Suppressor macrophage treated with lipopolysaccharide for 1 hour (primary cell): ENCODE results near the gene PTPRN2.

Experiments used
- DNase-seq, 3 donors: peaks; one replicate each; pipeline ENCODE4 v3.0.0-alpha.2; 2020 to 2022

PTPRN2 gene

DNA sequence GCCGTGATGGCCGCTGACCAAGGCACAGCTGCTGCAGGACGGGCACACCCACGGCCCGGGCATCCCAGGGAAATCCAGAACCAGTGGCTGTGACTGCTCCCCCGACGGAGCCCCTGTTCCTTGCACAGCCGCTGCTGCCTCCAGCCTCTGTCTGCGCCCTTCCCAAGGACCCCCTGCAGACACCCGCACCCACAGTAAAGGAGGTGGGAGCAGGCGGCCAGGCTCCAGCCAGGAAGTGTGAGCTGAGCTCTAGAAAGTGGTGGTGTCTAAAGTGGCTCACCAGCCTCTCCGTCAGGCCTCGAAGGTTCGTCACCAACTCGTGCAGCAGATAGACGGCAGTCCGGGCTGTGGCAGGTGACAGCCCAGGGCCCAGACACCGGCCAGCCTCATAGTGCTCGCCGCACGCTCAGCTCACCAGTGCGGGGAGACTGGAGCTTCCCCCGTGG is 944.1 kb downstream of the PTPRN2 start:
- no peak for DNase-seq

DNA sequence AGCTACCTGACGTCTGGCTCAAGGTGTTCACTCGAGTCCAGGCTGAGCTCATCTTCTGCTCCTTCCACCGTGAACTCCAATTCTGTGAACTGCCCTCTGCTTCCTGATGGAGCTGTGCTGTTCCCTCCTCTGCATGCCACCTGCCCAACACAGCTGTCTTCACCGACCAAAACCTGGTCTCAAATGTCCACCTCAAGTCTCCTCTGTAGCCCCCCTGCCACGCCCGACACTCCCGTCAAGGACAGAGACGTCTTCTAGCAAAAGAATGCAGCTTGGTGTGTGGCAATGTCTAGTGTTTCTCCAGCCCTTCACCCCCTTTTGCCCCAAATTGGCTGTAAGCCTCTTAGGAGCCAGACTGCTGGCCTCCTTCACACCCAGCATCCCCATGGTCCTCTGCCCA is 945.8 kb downstream of the PTPRN2 start:
- DNase-seq: no peak

DNA sequence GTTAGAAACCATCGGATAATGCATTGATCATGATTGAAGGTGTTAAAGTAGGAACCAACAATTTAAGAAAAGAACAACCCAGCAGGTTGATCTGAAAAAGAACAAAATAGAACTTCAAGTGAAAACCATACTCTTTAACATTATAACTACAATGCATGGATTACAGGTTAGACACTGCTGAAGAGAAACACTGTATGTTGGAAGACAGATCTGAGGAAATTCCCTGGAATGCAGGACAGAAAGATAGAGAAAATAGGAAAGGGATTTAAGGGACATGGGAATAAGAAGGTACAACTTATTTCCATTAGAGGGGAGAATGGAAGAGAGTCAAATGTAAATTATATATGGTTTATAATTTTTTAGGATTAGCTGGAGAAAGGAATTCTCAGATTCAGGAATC is 947.5 kb downstream of the PTPRN2 start:
- DNase-seq: no peak

DNA sequence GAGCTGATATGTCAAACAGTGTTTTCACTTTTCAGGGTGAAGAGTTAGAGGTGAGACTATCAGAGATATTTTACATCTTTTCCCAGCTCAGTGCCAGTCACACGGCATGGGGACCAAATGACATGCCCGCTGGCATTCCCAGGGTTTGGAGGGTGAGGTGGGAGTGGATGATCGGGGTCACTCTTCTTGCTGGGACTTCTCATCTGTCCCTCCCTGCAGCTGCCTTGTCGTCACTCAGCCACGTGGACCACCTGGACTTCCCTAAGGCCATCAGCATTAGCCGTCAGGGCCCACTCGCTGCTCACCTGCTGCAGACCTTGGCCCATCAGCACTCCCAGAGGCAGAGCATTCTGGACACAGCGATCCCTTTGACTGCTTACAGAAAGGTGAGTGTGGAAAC is 949.1 kb downstream of the PTPRN2 start:
- DNase-seq: no peak

DNA sequence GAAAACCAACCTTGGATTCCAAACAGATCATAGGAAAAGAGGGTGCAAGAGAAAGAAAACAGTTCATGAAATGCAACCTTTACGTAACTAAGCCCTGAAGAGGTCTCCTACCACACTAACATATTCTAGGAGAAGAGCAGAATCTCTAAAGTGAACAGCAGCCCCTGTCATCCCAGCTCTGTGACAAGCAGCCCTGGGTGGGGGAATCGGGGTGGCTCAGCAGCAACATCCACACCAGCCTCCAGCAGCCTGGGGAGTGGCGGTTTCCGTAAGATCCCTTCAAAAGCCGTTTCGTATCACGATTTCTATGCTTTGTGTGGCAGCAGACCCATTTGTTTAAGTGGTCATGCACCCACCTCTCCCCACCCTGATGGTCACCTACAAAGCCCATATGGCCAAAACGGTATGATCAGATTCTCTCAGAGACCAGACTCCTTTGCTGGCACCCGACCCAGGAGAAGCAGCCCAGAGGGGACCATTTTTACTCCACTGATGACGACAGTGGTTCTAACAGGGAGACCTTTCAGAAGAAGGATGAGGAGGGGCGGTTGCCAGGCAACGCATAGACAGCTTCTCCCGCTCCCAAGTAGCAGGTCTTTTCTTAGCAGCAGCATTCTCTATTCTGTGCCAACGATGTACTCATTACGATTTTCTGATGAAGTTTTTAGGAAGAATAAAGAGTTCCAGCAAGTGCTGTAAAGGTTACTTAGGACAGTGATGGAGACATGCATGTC is 950.2 kb downstream of the PTPRN2 start:
- DNase-seq: no peak

DNA sequence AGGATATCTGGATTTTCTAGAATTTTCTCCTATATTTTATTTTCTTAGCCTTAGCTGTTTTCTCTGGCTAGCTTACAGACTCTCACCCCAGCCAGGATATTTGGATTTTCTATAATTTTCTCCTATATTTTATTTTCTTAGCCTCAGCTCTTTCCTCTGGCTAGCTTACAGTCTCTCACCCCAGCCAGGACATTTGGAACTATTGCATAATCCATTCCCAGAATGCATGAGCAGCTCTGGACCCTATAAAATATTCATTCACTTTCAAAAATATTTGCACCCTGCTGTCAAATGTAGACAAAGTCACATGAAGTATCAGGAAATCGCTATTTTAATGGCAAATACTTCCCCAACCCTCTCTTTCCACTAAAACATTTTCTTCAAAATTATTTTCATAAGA is 952.0 kb downstream of the PTPRN2 start:
- no peak for DNase-seq

DNA sequence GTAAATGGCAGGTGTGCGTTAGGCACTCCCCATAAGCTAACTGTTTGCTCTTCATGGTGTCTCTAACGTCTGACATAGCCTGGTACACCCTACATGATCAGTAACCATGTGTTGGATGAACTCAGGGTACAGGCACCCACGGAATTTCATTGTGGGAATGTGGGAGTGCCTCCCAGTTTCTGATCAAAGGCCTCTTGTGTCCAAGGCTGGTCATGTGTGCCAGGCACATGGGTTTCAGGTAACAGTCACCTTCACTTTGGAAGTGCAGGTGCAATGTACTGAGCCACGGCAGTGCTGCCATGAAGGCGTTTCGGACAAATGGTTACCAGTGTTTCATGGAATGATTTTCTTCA is 952.5 kb downstream of the PTPRN2 start:
- no peak for DNase-seq

DNA sequence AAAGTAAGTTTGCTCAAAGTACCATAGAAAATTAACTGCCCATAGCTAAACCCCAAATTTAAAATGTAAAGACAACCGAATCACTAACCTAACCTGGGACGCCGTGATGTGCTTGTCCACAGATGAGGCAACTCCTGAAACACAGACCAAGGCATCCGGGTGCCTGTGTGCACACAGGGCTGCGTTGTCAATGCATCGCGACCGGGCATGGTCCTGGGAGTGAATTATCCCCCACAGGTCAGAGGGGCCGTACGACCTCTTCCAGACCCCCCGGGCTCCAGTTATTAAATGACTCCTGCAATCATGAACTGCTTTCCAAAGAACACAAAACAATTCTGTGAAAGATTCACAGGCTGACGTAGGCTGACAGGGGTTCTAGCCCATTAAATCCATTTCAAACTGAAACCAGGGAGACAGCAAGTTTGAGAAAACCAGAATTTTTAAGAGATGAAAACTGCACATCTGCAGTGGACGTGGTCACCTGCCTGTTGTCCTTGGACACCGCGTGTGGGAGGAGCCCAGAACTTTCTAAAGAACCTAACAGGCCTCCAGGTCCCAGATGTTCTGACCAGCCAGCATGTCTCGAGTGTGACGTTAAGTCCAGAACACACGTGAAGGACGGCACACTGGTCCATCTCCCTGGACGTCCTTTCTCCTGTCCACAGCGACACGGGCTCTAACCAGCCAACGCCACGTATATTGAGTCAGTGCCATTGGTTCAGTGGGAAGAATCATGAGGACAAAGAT is 953.0 kb downstream of the PTPRN2 start:
- no peak for DNase-seq

DNA sequence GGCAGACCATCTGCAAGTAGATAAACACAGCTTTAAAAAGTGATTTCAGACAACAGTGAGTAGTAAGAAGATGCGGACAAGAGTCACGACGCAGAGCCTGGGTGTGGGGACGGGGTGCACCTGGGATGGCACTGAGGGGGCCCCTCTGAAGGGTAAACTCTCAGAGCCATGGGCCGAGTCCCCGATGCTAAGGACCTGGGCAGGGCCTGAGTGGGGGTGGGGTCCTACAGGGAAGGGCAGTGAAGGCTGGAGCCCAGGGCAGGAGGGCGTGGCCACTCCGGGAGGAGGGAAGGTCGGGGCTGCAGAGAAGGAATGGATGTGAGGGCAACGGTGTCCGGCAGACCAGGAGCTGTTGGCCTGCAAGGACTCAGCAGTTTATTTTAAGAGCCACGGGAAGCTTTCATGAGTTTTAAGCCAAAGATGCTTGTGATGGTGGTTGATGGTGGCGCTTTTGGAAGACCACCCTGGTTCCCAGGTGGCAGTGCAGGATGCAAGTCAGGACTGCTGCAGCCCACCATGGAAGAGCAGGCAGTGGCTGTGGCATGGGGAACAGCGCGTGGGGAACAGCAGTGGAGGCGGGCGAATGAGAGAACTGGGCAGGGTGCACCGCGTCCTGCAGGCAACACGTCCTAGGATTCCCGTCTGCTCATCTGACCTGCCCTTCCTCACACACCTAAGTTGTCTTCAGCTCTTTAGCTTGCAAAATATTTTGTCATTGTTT is 954.0 kb downstream of the PTPRN2 start:
- no peak for DNase-seq

DNA sequence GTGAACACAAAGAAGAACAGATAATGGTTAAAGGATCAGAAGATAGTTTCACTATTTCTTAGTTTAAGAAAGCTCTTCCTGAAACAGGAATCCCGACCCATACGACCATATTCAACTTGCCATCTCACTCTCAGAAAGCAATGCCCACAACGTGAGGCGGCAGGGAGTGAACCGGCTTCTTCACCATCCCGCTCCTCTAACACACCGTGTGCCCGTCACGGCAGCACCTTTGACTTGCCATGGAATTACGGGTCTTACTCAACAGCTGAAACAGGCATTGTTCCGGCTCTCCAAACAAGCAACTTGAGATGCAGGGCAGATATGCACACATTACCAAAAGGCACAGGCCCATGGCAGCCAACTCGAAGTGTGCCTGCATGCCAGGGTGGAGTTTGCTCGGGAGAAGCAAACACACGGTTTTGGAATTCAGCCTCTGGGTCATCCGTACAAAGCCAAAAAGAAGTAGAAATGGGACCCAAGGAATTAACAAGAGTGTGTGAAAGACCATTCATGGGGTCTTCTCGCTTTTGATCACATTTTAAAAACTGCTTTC is 957.2 kb downstream of the PTPRN2 start:
- DNase-seq: no peak

DNA sequence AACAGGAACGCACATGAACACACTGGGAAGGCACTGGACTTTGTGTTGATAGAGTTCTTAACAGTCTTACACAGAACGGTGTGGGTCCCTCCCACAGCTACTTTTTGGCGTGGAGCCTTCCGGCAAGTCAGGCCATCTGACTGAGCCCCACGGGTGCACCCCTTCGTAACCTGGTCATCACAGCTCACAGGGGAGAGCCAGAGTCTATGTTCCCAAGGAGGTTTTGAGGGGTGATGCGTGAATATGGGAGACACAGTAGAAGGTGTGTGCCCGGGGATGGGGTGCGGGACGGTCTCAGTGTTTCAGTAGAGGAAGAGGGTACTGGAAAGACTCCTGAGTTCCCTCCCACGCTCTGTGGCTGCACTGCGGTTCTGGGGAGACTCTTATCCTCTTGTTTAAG is 959.2 kb downstream of the PTPRN2 start:
- DNase-seq: no peak

DNA sequence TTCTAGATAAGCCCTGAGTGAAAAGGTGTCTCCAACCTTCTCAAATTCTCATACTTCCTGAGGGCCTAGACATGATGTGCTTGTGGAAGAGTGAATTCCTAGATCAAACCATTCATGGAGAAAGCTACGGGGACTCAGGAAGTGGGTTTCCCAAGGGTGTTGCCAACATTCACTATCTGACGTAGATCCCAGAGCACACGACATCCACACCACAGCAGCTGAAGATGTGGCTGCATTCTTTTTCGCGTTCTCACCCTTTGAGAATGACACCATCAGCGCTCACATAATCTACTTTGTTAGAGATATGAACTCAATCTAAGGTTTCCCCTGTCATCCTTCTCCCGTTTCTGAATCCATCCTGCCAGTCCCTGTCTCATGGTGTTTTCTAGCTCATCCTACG is 960.0 kb downstream of the PTPRN2 start:
- no peak for DNase-seq

DNA sequence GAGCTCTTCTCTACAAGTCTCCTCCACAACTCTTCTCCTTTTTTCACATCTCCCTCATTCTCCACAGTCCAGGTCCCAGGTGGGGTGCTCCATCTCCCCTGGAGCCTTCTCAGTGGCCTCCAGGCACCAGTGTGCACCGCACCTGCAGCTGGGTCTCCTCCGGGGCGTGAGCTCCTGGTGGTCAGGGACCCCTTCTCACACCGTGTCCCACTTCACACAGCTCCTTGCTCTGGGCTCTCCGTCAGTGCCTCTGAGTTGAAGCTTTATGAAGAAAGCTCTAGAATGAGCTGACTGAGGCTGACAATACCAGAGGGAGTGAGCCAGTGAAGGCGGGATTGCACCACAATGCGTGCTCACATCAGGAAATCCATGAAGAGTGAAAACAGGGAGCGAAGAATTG is 960.6 kb downstream of the PTPRN2 start:
- DNase-seq: no peak

DNA sequence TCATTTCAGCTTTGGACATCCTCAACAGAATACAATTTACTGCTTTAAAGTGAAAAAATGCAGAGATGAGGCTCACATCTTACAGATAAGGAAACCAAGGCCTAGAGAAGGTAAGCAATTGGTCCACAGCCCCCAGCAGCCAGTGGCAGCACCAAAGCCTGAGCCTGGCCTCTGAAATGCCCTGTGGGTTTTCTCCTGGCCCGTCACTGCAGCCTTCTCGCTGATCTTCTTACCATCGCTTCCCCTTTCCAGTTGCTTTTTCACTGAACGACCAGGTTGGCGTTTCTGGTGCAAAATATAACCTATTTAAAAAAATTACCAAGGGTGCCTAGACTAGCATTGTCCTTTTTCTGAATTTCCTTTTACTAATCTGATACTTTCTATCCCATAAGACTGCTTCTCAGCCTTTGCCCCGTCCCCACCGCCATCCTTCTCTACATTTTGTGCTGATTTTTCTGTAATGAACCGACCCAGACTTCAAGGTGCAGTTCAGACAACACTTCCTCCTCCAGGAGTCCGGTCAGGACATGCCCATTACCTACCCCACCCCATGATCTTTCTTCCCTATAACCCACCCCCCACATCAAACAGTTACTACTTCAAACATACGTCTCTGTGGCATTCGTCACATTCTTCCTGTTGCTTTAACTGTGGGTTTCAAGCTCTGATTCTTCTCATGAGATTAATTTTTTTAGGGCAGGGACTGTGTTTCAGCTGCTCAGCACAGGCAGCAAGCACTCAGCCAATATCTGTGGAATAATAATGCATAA is 961.5 kb downstream of the PTPRN2 start:
- no peak for DNase-seq

DNA sequence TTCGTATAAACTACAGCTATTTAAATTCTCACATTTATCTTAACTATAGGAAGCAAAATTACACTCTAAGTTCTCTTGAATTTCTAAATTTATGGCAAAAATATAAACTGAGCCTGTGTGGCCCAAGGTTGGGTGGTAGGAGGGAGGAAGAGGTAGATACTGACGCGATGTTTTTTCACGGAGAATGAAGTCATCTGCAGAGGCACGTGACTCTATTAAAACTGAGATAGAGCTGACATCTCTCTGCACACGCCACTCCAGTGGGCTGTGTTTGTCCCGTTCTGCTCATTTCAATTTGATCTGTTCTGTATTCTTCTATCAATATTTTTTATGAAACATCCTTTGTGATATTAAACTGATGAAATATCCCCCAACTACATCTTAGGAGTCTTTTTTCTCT is 964.1 kb downstream of the PTPRN2 start:
- DNase-seq: no peak

DNA sequence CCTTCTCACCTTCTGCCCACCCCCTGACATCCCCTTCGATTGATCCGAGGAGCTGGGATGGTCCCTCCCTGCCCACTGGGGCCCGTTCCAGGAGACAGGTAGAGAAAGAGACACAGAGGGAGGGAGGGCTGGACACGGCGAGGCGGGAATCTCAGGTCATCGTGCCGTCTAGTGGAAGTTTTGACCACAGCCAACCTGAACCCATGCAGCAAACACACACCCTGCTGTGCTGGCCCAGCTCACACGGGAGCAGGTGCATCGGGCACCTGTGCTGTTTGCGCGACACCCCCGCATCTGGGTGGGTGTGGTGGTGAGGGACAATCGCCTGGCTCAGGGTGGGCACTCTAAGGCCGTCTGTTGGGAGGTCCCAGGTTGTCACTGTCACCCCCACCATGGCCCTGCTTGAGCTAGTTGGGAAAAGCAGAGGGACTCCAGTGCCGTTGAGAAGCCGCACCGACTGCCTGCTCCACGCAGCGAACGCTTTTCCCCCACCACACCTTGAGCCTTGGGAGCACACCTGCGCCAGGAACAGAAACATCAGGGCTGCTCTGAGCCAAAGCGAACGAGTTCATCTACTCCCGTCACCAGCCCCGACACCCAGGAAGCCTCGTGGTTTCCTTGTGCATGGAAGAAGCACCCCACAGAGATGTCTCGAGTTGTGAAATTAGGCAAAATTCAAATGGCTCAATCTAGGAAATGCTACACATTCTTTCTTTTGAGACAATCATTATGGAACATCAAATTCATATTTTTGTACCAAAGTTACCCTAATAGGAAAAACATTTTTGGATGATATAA is 965.0 kb downstream of the PTPRN2 start:
- no peak for DNase-seq

DNA sequence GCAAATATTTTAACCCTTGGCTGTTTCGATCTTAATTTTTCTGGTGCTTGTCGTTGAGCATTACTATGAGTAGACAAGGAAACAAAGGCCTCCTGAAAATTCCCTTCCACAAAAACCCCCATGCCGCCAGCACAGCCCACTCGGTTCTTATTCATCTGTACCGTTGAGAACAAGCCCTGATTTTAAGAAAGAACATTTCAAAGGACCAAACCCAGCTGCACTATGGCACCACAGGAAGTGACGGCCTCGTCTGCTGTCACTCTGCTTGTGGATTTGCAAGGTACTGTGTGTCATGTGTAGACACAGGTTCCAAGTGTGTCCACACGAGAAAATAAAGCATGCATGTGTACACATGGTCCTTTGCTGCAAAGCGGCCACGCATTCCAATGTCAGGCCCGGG is 965.6 kb downstream of the PTPRN2 start:
- no peak for DNase-seq

DNA sequence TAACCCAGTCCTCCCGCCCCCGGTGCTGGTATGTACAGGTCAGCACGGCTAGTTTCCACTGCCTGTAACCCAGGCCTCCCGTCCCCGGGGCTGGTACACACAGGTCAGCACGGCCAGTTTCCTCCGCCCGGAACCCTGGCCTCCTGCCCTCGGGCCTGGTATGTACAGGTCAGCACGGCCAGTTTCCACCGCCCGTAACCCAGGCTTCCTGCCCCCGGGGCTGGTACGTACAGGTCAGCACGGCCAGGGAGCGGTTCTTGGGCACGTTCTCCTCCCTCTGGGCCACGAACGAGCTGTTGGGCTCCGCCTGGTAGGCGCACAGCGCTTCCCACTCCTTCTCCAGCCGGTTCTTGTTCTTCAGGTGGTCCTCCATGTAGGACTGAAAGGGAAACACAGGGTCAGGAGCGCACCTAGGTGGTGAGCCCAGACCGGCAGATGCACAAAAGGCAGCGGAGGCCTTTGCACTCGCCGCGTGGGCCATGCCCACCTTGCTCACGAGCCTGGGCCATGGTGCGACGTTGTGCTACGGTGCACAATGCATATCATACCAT is 966.4 kb downstream of the PTPRN2 start:
- DNase-seq: no peak

DNA sequence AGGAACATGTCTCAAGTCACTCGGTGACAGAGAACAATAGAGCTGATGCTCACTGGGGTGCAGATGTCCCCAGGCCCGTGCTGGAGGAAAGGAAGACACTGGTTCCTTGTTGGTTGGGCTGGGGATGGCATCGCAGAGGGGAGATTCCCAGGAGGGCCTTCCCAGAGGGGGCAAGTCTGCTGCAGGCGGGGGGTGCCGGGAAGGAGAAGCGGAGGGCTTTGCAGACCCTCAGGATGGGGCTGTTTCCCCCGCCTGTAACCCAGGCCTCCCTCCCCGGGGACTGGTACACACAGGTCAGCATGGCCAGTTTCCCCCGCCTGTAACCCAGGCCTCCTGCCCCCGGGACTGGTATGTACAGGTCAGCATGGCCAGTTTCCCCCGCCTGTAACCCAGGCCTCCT is 967.0 kb downstream of the PTPRN2 start:
- no peak for DNase-seq

DNA sequence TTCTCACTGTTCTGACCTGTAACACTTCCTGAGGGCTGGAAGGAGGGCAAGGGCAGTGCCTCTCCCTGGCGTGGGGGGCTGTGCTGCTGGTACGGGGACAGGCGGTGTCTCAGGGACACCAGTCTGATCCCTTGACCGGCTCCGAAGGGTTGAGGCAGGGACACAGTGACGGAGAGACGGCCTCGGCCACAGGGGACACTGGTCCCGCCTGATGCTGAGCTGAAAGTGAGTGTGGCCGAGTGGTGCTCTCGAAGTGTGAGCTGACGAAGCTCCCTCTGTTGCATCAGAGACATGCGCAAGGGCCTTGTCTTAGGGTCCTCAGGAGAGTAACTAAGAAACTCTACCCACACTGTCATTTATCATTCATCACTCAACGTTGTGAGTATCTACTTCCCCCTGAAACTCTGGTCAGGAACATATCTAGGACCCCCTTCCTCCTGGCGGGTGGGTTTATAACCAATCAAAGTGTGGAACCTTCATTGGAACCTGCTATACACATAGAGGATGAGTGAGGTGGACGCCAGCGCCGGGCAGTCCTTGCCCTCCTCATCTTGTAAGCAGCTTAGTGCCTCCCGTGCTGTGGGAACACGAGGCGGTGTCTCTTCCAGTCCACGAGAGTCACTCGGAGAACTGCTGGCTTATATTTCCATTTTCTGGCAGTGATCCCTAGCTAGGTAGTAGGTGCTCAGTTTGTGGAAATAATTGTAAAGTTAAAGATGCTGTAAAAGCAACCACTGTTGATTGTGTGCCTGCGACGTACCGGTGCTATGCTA is 967.7 kb downstream of the PTPRN2 start:
- DNase-seq: no peak
